ENCODE results near the gene MDC1.

GRCh38 chr6:30688569-30688968 is 28.5 kb downstream of the MDC1 start:
- TF ChIP-seq, protein P1, sequence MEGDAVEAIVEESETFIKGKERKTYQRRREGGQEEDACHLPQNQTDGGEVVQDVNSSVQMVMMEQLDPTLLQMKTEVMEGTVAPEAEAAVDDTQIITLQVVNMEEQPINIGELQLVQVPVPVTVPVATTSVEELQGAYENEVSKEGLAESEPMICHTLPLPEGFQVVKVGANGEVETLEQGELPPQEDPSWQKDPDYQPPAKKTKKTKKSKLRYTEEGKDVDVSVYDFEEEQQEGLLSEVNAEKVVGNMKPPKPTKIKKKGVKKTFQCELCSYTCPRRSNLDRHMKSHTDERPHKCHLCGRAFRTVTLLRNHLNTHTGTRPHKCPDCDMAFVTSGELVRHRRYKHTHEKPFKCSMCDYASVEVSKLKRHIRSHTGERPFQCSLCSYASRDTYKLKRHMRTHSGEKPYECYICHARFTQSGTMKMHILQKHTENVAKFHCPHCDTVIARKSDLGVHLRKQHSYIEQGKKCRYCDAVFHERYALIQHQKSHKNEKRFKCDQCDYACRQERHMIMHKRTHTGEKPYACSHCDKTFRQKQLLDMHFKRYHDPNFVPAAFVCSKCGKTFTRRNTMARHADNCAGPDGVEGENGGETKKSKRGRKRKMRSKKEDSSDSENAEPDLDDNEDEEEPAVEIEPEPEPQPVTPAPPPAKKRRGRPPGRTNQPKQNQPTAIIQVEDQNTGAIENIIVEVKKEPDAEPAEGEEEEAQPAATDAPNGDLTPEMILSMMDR (IDR thresholded peaks at IDR 0.05; ENCODE audit: low read depth, low read length): no peak
- no peak for TF ChIP-seq EZH2phosphoT487 (IDR thresholded peaks at IDR 0.05; ENCODE audit: low read depth)

Data from OCI-LY3 (cell line).